ENCODE measurements around the gene APOBEC3G. TPM values are rescaled to one million over a fixed set of nuclear protein-coding genes. Genes with fewer than 3 reads are reported as not detected.

Gene APOBEC3G
- total and polyA plus RNA-seq, 12 donors, result 1.9 to 17.7 (median 3.1) TPM

- H3K9me3 ChIP-seq, result no peaks in the 10 kb centered on the region
- no peak overlapping the region for H3K4me3 ChIP-seq
- H3K27ac ChIP-seq, result peak overlapping the region in 1 of 10 donors; percentile 56
- ATAC-seq, result peak; percentile 29 to 72 (median 66)
- intact Hi-C loops (cut with DNase I), result no loop called here
- peaks cover 0 to 4% (median 0%) of the 10 kb centered on the region in 7 donors for H3K27me3 ChIP-seq
- H3K36me3 ChIP-seq, result peaks cover 0 to 13% (median 0%) of the 10 kb centered on the region in 9 donors
- TF ChIP-seq CTCF (IDR thresholded peaks at IDR 0.05), result no peak
- peak in 1 of 2 donors; percentile 21 for DNase-seq
- peaks cover 0 to 24% (median 5%) of the 10 kb centered on the region in 9 donors for H3K4me1 ChIP-seq
- WGBS, 2 donors, result 53 to 62% methylated on average over 18 of the region's 18 CpGs
Observed at GRCh38 chr22:39087881-39088684, 11.0 kb downstream of the APOBEC3G start.

GRCh38 chr22:39088685-39089032 lies 11.6 kb downstream of the APOBEC3G start:
- Histone ChIP-seq H3K27me3 (peaks cover 0 to 4% (median 0%) of the 10 kb centered on the region in 7 donors), H3K36me3 (peaks cover 0 to 8% (median 0%) of the 10 kb centered on the region in 9 donors), H3K4me3 (no peak overlapping the region), H3K27ac (peak overlapping the region in 1 of 10 donors; percentile 85), H3K4me1 (peaks cover 0 to 26% (median 5%) of the 10 kb centered on the region in 9 donors), H3K9me3 (no peaks in the 10 kb centered on the region)
- ATAC-seq (no peak), DNase-seq (no peak)
- TF ChIP-seq CTCF (IDR thresholded peaks at IDR 0.05), result no peak
- WGBS, 2 donors, result 75 to 81% methylated on average over 5 of the region's 5 CpGs
- intact Hi-C loops (cut with DNase I), result no loop called here

- no peak for TF ChIP-seq CTCF (IDR thresholded peaks at IDR 0.05)
- Histone ChIP-seq H3K4me1 (peaks cover 0 to 31% (median 5%) of the 10 kb centered on the region in 9 donors), H3K36me3 (peaks cover 0 to 4% (median 0%) of the 10 kb centered on the region in 9 donors), H3K9me3 (no peaks in the 10 kb centered on the region), H3K27ac (peak overlapping the region in 1 of 10 donors; percentile 85), H3K4me3 (no peak overlapping the region), H3K27me3 (peaks cover 0 to 4% (median 0%) of the 10 kb centered on the region in 7 donors)
- DNase-seq, result no peak
- intact Hi-C loops (cut with DNase I), result no loop called here
- ATAC-seq, result no peak
- WGBS, 2 donors, result 76 to 79% methylated on average over 6 of the region's 6 CpGs
Observed at GRCh38 chr22:39089928-39090327, 12.9 kb downstream of the APOBEC3G start.

- peak overlapping the region in 1 of 10 donors; percentile 85 for H3K27ac ChIP-seq
- no peak overlapping the region for H3K4me3 ChIP-seq
- no peaks in the 10 kb centered on the region for H3K9me3 ChIP-seq
- intact Hi-C loops (cut with DNase I), result no loop called here
- peaks cover 0 to 4% (median 0%) of the 10 kb centered on the region in 9 donors for H3K36me3 ChIP-seq
- DNase-seq, result no peak
- WGBS, 2 donors, result 74 to 81% methylated on average over 15 of the region's 15 CpGs
- no peak for TF ChIP-seq CTCF (IDR thresholded peaks at IDR 0.05)
- peaks cover 0 to 31% (median 5%) of the 10 kb centered on the region in 9 donors for H3K4me1 ChIP-seq
- ATAC-seq, result peak in 5 of 8 donors; percentile 23 to 51 (median 30)
- peaks cover 0 to 4% (median 0%) of the 10 kb centered on the region in 7 donors for H3K27me3 ChIP-seq
Observed at GRCh38 chr22:39090426-39091064, 13.5 kb downstream of the APOBEC3G start.
